ENCODE data around the gene S100A11.

DNA sequence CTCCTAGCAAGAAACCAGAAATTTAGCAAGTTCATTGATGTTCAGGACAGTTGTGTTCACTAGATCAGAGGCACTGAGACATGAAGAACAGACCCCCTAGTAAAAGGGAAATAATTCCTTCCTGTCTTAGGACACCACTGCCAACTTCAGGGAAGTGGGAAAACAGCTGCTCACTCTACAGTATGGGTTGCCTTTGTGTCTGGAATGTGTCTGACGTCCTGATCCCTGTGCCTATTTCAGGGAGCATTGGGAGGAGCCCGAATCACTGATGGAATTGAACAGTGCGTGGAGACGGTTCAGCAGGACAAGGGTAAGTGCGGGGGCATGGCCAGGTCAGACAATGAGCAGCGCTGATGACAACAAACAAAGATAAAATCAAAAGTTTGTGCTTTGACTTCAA, 21.0 kb downstream of the S100A11 start:
- TF ChIP-seq, protein P1, sequence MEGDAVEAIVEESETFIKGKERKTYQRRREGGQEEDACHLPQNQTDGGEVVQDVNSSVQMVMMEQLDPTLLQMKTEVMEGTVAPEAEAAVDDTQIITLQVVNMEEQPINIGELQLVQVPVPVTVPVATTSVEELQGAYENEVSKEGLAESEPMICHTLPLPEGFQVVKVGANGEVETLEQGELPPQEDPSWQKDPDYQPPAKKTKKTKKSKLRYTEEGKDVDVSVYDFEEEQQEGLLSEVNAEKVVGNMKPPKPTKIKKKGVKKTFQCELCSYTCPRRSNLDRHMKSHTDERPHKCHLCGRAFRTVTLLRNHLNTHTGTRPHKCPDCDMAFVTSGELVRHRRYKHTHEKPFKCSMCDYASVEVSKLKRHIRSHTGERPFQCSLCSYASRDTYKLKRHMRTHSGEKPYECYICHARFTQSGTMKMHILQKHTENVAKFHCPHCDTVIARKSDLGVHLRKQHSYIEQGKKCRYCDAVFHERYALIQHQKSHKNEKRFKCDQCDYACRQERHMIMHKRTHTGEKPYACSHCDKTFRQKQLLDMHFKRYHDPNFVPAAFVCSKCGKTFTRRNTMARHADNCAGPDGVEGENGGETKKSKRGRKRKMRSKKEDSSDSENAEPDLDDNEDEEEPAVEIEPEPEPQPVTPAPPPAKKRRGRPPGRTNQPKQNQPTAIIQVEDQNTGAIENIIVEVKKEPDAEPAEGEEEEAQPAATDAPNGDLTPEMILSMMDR (conservative IDR thresholded peaks at IDR 0.05), result no peak
- no peak for TF ChIP-seq ZFX (IDR thresholded peaks at IDR 0.05)

All from C4-2B (cell line).